GM12891 (cell line): Measurements from ENCODE around the gene TAF1A.

Experiments used
- POLR2A ChIP-seq: IDR thresholded peaks from 2 replicates; pipeline ENCODE4 v1.6.1; 2011; ENCODE audit warnings: low read depth, low read length, control low read depth
- POU2F2 ChIP-seq: IDR thresholded peaks from 2 replicates; pipeline ENCODE4 v1.6.1; 2011; ENCODE audit warnings: low read depth, mild to moderate bottlenecking, control low read depth, low read length, moderate library complexity

- TF ChIP-seq POLR2A (no peak), POU2F2 (no peak)
Observed at GRCh38 chr1:222540598-222540995, 49.1 kb downstream of the TAF1A start.
